HepG2 (cell line): ENCODE data around the gene CDK5R1.

Source experiments
- BHLHE40 ChIP-seq: IDR thresholded peaks from 2 replicates; pipeline ENCODE4 v1.6.1; 2011; ENCODE audit warnings: low read length, improper control_type of control experiment
- ESRRA ChIP-seq: sonication (generic); formaldehyde crosslinking; IDR thresholded peaks from 2 replicates; pipeline ENCODE4 v1.5.1; 2020; ENCODE audit warnings: mild to moderate bottlenecking, low read depth, missing genetic modification reagents
- MEIS2 ChIP-seq: sonication (generic); formaldehyde crosslinking; IDR thresholded peaks from 2 replicates; pipeline ENCODE4 v1.9.0; 2021; ENCODE audit warnings: mild to moderate bottlenecking, missing genetic modification reagents
- NFE2L1 ChIP-seq: sonication (generic); formaldehyde crosslinking; IDR thresholded peaks from 2 replicates; pipeline ENCODE4 v1.4.0; 2020; ENCODE audit warnings: missing genetic modification reagents, mild to moderate bottlenecking, borderline replicate concordance
- SIN3A ChIP-seq: IDR thresholded peaks from 2 replicates; pipeline ENCODE4 v1.6.1; 2011; ENCODE audit warnings: low read depth, mild to moderate bottlenecking, control low read depth, low read length, borderline replicate concordance
- U2AF2 ChIP-seq: fragments of 200-400 bp; formaldehyde crosslinking; IDR thresholded peaks from 2 replicates; pipeline ENCODE4 v1.6.1; 2017; ENCODE audit warnings: low read depth, mild to moderate bottlenecking, low read length
- ZBTB21 ChIP-seq: sonication (generic); formaldehyde crosslinking; IDR thresholded peaks from 2 replicates; pipeline ENCODE4 v1.4.0; 2020; ENCODE audit warnings: missing genetic modification reagents
- ZNF552 ChIP-seq: sonication (generic); formaldehyde crosslinking; IDR thresholded peaks from 2 replicates; pipeline ENCODE4 v1.9.0; 2022; ENCODE audit warnings: missing genetic modification reagents, mild to moderate bottlenecking, borderline replicate concordance
- ZNF713 ChIP-seq: sonication (generic); formaldehyde crosslinking; IDR thresholded peaks from 2 replicates; pipeline ENCODE4 v1.4.0; 2020; ENCODE audit warnings: mild to moderate bottlenecking, missing genetic modification reagents
- TF ChIP-seq, protein P1 (sequence below): sonication (generic); formaldehyde crosslinking; IDR thresholded peaks from 2 replicates; pipeline ENCODE4 v1.4.0; 2020; ENCODE audit warnings: low read depth, missing genetic modification reagents

GRCh38 chr17:32512328-32512727 is 25.5 kb downstream of the CDK5R1 start:
- no peak for TF ChIP-seq BHLHE40
- TF ChIP-seq ZNF552 (CRISPR knock-in tag), result no peak
- TF ChIP-seq, protein P1, sequence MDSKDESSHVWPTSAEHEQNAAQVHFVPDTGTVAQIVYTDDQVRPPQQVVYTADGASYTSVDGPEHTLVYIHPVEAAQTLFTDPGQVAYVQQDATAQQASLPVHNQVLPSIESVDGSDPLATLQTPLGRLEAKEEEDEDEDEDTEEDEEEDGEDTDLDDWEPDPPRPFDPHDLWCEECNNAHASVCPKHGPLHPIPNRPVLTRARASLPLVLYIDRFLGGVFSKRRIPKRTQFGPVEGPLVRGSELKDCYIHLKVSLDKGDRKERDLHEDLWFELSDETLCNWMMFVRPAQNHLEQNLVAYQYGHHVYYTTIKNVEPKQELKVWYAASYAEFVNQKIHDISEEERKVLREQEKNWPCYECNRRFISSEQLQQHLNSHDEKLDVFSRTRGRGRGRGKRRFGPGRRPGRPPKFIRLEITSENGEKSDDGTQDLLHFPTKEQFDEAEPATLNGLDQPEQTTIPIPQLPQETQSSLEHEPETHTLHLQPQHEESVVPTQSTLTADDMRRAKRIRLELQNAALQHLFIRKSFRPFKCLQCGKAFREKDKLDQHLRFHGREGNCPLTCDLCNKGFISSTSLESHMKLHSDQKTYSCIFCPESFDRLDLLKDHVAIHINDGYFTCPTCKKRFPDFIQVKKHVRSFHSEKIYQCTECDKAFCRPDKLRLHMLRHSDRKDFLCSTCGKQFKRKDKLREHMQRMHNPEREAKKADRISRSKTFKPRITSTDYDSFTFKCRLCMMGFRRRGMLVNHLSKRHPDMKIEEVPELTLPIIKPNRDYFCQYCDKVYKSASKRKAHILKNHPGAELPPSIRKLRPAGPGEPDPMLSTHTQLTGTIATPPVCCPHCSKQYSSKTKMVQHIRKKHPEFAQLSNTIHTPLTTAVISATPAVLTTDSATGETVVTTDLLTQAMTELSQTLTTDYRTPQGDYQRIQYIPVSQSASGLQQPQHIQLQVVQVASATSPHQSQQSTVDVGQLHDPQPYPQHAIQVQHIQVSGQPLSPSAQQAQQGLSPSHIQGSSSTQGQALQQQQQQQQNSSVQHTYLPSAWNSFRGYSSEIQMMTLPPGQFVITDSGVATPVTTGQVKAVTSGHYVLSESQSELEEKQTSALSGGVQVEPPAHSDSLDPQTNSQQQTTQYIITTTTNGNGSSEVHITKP (CRISPR knock-in tag), result no peak
- no peak for TF ChIP-seq NFE2L1
- TF ChIP-seq SIN3A, result no peak
- no peak for TF ChIP-seq U2AF2
- no peak for TF ChIP-seq MEIS2 (CRISPR knock-in tag)
- TF ChIP-seq ESRRA (CRISPR knock-in tag), result no peak
- no peak for TF ChIP-seq ZBTB21 (CRISPR knock-in tag)
- TF ChIP-seq ZNF713 (CRISPR knock-in tag), result no peak
